NCI-H748 treated with DMSO at 0.1 percent for 48 hours (cell line): ENCODE data around the gene PDE5A.

Source experiments
- DNase-seq: peaks from one replicate; lab custom pipeline; 2025; lab: John Stamatoyannopoulos, UW

The PDE5A gene

GRCh38 chr4:119585771-119586170 lies 42.8 kb downstream of the PDE5A start:
- no peak for DNase-seq

GRCh38 chr4:119581190-119581873 lies 47.3 kb downstream of the PDE5A start:
- no peak for DNase-seq

- no peak for DNase-seq
Observed at GRCh38 chr4:119580293-119580692, 48.3 kb downstream of the PDE5A start.

- DNase-seq = no peak
Observed at GRCh38 chr4:119579823-119580222, 48.8 kb downstream of the PDE5A start.

GRCh38 chr4:119570401-119570800 lies 58.2 kb downstream of the PDE5A start:
- DNase-seq = no peak

GRCh38 chr4:119564106-119564505 lies 64.5 kb downstream of the PDE5A start:
- DNase-seq = no peak

GRCh38 chr4:119559044-119559647 lies 69.5 kb downstream of the PDE5A start:
- peak; percentile 10 for DNase-seq

- DNase-seq = no peak
Observed at GRCh38 chr4:119550857-119551532, 77.6 kb downstream of the PDE5A start.

GRCh38 chr4:119549639-119550038 lies 79.0 kb downstream of the PDE5A start:
- no peak for DNase-seq

- DNase-seq = no peak
Observed at GRCh38 chr4:119543779-119544178, 84.8 kb downstream of the PDE5A start.

GRCh38 chr4:119543187-119543586 lies 85.4 kb downstream of the PDE5A start:
- DNase-seq = no peak

- DNase-seq = no peak
Observed at GRCh38 chr4:119540249-119540648, 88.4 kb downstream of the PDE5A start.

GRCh38 chr4:119537586-119537985 lies 91.0 kb downstream of the PDE5A start:
- DNase-seq = no peak

- no peak for DNase-seq
Observed at GRCh38 chr4:119536572-119537528, 91.8 kb downstream of the PDE5A start.

- DNase-seq = no peak
Observed at GRCh38 chr4:119532319-119532718, 96.3 kb downstream of the PDE5A start.

GRCh38 chr4:119529788-119530187 lies 98.8 kb downstream of the PDE5A start:
- no peak for DNase-seq

- no peak for DNase-seq
Observed at GRCh38 chr4:119526786-119527550, 101.6 kb downstream of the PDE5A start.

GRCh38 chr4:119525771-119526712 lies 102.6 kb downstream of the PDE5A start:
- no peak for DNase-seq

GRCh38 chr4:119525005-119525749 lies 103.4 kb downstream of the PDE5A start:
- DNase-seq = no peak

- DNase-seq = no peak
Observed at GRCh38 chr4:119523399-119523798, 105.2 kb downstream of the PDE5A start.
